ENCODE data around the gene PRSS2.
A peak's percentile ranks its signal among the peaks of the same experiment; 100 is the strongest.

Gene PRSS2

DNA sequence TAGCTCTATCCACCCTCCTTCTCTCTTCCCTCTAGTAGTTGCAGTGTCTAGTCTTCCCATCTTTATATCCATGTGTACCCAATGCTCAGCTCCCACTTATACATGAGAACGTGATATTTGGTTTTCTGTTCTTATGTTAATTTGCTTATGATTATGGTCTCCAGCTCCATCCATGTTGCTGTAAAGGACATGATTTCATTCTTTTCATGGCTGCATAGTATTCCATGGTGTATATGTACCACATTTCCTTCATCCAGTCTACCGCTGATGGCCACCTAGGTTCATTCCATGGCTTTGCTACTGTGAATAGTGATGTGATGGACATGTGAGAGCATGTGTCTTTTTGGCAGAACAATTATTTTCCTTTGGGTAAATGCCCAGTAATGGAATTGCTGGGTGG, 6.5 kb downstream of the PRSS2 start:
- no peak overlapping the region for H3K9ac ChIP-seq
- H3K79me2 ChIP-seq: no peaks in the 10 kb centered on the region
- no peak overlapping the region for H3K4me3 ChIP-seq (ENCODE audit: low read depth, low read length)
- H3K27me3 ChIP-seq (ENCODE audit: control insufficient read depth, insufficient read depth, low read length): no peaks in the 10 kb centered on the region
- no peaks in the 10 kb centered on the region for H3K9me3 ChIP-seq (ENCODE audit: control insufficient read depth, low read length)
- no peaks in the 10 kb centered on the region for H3K4me1 ChIP-seq
- H3K27ac ChIP-seq: no peak overlapping the region
- H3K4me2 ChIP-seq (ENCODE audit: low read length): no peak overlapping the region
- no peaks in the 10 kb centered on the region for H3K36me3 ChIP-seq (ENCODE audit: control insufficient read depth, insufficient read depth, low read length)
- H2AFZ ChIP-seq: no peak overlapping the region
- TF ChIP-seq, protein P1, sequence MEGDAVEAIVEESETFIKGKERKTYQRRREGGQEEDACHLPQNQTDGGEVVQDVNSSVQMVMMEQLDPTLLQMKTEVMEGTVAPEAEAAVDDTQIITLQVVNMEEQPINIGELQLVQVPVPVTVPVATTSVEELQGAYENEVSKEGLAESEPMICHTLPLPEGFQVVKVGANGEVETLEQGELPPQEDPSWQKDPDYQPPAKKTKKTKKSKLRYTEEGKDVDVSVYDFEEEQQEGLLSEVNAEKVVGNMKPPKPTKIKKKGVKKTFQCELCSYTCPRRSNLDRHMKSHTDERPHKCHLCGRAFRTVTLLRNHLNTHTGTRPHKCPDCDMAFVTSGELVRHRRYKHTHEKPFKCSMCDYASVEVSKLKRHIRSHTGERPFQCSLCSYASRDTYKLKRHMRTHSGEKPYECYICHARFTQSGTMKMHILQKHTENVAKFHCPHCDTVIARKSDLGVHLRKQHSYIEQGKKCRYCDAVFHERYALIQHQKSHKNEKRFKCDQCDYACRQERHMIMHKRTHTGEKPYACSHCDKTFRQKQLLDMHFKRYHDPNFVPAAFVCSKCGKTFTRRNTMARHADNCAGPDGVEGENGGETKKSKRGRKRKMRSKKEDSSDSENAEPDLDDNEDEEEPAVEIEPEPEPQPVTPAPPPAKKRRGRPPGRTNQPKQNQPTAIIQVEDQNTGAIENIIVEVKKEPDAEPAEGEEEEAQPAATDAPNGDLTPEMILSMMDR (IDR thresholded peaks at IDR 0.05): no peak

DNA sequence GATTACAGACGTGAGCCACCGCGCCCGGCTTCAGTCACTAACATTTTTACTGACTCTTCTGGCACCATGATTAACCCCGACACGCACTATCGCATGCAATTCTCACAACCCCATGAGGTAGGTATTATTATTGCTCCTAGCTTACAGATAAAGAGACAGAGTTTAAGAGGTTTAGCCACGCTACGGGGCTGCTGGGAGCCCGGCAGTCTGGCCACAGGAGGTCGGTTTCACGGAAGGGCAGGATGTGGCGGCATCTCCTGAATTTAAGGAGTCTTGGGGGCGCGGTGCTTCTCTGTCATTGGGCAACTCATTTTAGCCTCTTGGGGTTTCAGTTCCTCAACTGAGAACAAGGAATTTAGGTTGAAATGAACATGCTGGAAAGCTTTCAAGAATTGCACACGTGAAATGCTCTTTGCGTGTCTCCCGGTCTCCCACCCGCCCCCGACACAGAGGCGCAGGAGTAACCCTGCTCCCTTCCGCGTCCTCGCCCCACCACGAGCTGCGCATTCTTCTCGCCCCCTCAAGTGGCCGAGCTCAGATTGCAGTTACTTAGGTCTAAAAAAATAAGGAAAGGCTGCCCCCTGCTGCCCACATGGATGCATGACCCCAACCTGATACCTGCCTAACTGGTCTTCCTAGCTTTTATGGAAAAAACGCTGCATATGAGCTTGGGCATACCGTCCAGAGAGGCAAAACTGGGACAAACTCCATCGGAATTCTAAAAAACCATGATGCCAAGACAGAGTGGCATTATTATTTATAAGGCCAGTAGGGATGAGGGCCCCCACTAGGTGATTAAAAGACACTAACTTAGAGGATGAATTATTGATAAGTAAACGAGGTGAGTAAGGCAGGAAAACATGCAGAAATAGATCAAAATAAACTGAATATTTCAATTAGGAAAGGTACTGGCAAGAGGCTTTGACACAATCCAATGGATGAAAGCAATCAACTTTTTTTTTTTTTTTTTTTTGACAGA, 12.4 kb downstream of the PRSS2 start:
- TF ChIP-seq, protein P1 (IDR thresholded peaks at IDR 0.05): peak; percentile 95
- Histone ChIP-seq H3K9me3 (ENCODE audit: control insufficient read depth, low read length) (no peaks in the 10 kb centered on the region), H3K9ac (no peak overlapping the region)

DNA sequence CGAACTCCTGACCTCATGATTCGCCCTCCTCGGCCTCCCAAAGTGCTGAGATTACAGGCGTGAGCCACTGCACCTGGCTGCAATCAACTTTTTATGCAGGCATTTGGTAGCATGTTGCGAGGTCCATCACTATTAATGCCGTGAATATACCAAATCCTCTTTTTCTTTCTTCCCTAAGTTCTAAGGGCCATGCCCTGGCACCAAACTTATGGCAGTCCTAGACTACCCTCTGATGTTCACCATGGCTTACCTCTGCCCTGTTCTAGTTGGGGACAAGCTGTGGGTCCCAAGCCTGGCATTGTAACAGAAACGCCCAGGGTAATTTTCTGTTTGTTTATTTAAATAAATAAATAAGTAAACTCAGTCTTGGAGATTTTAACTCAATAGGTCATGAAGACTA, 13.3 kb downstream of the PRSS2 start:
- no peaks in the 10 kb centered on the region for H3K9me3 ChIP-seq (ENCODE audit: control insufficient read depth, low read length)
- no peak overlapping the region for H3K27ac ChIP-seq
- H3K79me2 ChIP-seq: no peaks in the 10 kb centered on the region
- H3K36me3 ChIP-seq (ENCODE audit: control insufficient read depth, insufficient read depth, low read length): no peaks in the 10 kb centered on the region
- no peak overlapping the region for H3K4me3 ChIP-seq (ENCODE audit: low read depth, low read length)
- TF ChIP-seq, protein P1 (IDR thresholded peaks at IDR 0.05): no peak
- no peaks in the 10 kb centered on the region for H3K27me3 ChIP-seq (ENCODE audit: control insufficient read depth, insufficient read depth, low read length)
- no peaks in the 10 kb centered on the region for H3K4me1 ChIP-seq
- H3K4me2 ChIP-seq (ENCODE audit: low read length): no peak overlapping the region
- no peak overlapping the region for H2AFZ ChIP-seq
- no peak overlapping the region for H3K9ac ChIP-seq

More for the DNA sequence above, 12.4 kb downstream of the PRSS2 start:
- Histone ChIP-seq H3K27ac (no peak overlapping the region), H3K36me3 (ENCODE audit: control insufficient read depth, insufficient read depth, low read length) (no peaks in the 10 kb centered on the region), H3K27me3 (ENCODE audit: control insufficient read depth, insufficient read depth, low read length) (no peaks in the 10 kb centered on the region), H2AFZ (peak overlapping the region; percentile 69), H3K4me3 (ENCODE audit: low read depth, low read length) (no peak overlapping the region), H3K79me2 (no peaks in the 10 kb centered on the region), H3K4me2 (ENCODE audit: low read length) (peak overlapping the region; percentile 66), H3K4me1 (no peaks in the 10 kb centered on the region)

DNA sequence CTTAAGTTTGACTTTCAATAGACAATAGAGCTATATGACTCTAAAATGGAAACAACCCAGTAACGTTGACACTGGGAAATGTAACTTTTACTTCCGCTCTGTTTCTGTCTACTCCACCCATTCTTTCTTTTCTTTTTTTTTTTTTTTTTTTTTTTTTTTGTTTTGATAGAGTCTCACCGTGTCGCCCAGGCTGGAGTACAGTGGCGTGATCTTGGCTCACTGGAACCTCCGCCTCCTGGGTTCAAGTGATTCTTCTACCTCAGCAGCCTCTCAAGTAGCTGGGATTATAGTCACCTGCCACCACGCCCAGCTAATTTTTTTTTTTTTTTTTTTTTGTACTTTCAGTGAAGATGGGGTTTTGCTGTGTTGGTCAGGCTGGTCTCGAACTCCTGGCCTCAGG, 13.9 kb downstream of the PRSS2 start:
- TF ChIP-seq, protein P1 (IDR thresholded peaks at IDR 0.05): no peak
- Histone ChIP-seq H3K27ac (no peak overlapping the region), H2AFZ (no peak overlapping the region), H3K4me2 (ENCODE audit: low read length) (no peak overlapping the region), H3K27me3 (ENCODE audit: control insufficient read depth, insufficient read depth, low read length) (no peaks in the 10 kb centered on the region), H3K4me1 (no peaks in the 10 kb centered on the region), H3K9me3 (ENCODE audit: control insufficient read depth, low read length) (no peaks in the 10 kb centered on the region), H3K9ac (no peak overlapping the region), H3K36me3 (ENCODE audit: control insufficient read depth, insufficient read depth, low read length) (no peaks in the 10 kb centered on the region), H3K4me3 (ENCODE audit: low read depth, low read length) (no peak overlapping the region), H3K79me2 (no peaks in the 10 kb centered on the region)

All from parathyroid adenoma (tissue), 2 donors.